HEK293T (cell line): ENCODE data around the gene FAM120B.
A peak's percentile ranks its signal among the peaks of the same experiment; 100 is the strongest.

Experiments used
- CTCF ChIA-PET: fragments of 350-600 bp; formaldehyde crosslinking; extraction: SDS; loops from one replicate; lab custom pipeline; 2021; ENCODE audit warnings: antibody characterized with exemption, inconsistent platforms; lab: Yijun Ruan, JAX
- POLR2A ChIA-PET: fragments of 350-600 bp; formaldehyde crosslinking; extraction: SDS; loops from one replicate; lab custom pipeline; 2020; ENCODE audit warnings: antibody characterized with exemption, inconsistent platforms; lab: Yijun Ruan, JAX
- DNase-seq: peaks from one replicate; pipeline ENCODE4 v3.0.0; 2012; ENCODE audit warnings: mixed read lengths; ENCODE audit errors: extremely low spot score
- ARNT ChIP-seq: fragments of 450-650 bp; IDR thresholded peaks from 2 replicates; pipeline ENCODE4 v1.6.1; 2017; ENCODE audit warnings: mild to moderate bottlenecking
- BHLHE40 ChIP-seq: fragments of 450-650 bp; IDR thresholded peaks from 2 replicates; pipeline ENCODE4 v1.6.1; 2016; ENCODE audit warnings: mild to moderate bottlenecking, moderate library complexity, borderline replicate concordance
- CTBP1 ChIP-seq: fragments of 450-650 bp; IDR thresholded peaks from 2 replicates; pipeline ENCODE4 v1.6.1; 2016; ENCODE audit warnings: borderline replicate concordance
- ELF4 ChIP-seq: fragments of 450-650 bp; IDR thresholded peaks from 2 replicates; pipeline ENCODE4 v1.6.1; 2017; ENCODE audit warnings: antibody characterized with exemption
- FOXA1 ChIP-seq: fragments of 450-650 bp; IDR thresholded peaks from 2 replicates; pipeline ENCODE4 v1.6.1; 2016; ENCODE audit warnings: mild to moderate bottlenecking
- FOXK2 ChIP-seq: fragments of 450-650 bp; IDR thresholded peaks from 2 replicates; pipeline ENCODE4 v1.6.1; 2016; ENCODE audit warnings: mild to moderate bottlenecking
- FOXM1 ChIP-seq: fragments of 450-650 bp; IDR thresholded peaks from 2 replicates; pipeline ENCODE4 v1.6.1; 2017; ENCODE audit warnings: mild to moderate bottlenecking, borderline replicate concordance
- HDGF ChIP-seq: fragments of 450-650 bp; IDR thresholded peaks from 2 replicates; pipeline ENCODE4 v1.6.1; 2017; ENCODE audit warnings: antibody characterized with exemption, borderline replicate concordance
- L3MBTL2 ChIP-seq: fragments of 450-650 bp; conservative IDR thresholded peaks from 2 replicates; pipeline ENCODE4 v1.6.1; 2016; ENCODE audit warnings: mild to moderate bottlenecking
- LEF1 ChIP-seq: fragments of 450-650 bp; IDR thresholded peaks from 2 replicates; pipeline ENCODE4 v1.6.1; 2017; ENCODE audit warnings: mild to moderate bottlenecking, borderline replicate concordance
- NFRKB ChIP-seq: fragments of 450-650 bp; IDR thresholded peaks from 2 replicates; pipeline ENCODE4 v1.6.1; 2016; ENCODE audit warnings: mild to moderate bottlenecking, moderate library complexity
- PKNOX1 ChIP-seq: fragments of 450-650 bp; IDR thresholded peaks from 2 replicates; pipeline ENCODE4 v1.6.1; 2016
- SP1 ChIP-seq: fragments of 450-650 bp; IDR thresholded peaks from 2 replicates; pipeline ENCODE4 v1.6.1; 2017
- SUZ12 ChIP-seq: fragments of 450-650 bp; IDR thresholded peaks from 2 replicates; pipeline ENCODE4 v1.6.1; 2016; ENCODE audit warnings: mild to moderate bottlenecking
- TARDBP ChIP-seq: fragments of 450-650 bp; IDR thresholded peaks from 2 replicates; pipeline ENCODE4 v1.6.1; 2016
- ZNF384 ChIP-seq: fragments of 450-650 bp; IDR thresholded peaks from 2 replicates; pipeline ENCODE4 v1.6.1; 2016

Gene FAM120B

GRCh38 chr6:170450916-170451761 is 144.6 kb downstream of the FAM120B start:
- DNase-seq: no peak
- ChIA-PET POLR2A (no interaction called here), CTCF (no interaction called here)
- TF ChIP-seq CTBP1 (no peak), HDGF (no peak), L3MBTL2 (no peak), FOXM1 (no peak), FOXK2 (no peak), SP1 (no peak), ARNT (no peak), NFRKB (no peak)

- DNase-seq: no peak
- CTCF ChIA-PET: no interaction called here
- POLR2A ChIA-PET: no interaction called here
- TF ChIP-seq LEF1 (no peak), ARNT (no peak), FOXK2 (no peak), PKNOX1 (no peak), ZNF384 (no peak), TARDBP (no peak), BHLHE40 (no peak), ELF4 (no peak), CTBP1 (no peak), FOXA1 (no peak), HDGF (no peak), NFRKB (no peak), FOXM1 (no peak), L3MBTL2 (no peak), SP1 (no peak)
Measured at GRCh38 chr6:170451762-170452651, 145.4 kb downstream of the FAM120B start.

- no peak for TF ChIP-seq FOXA1
- TF ChIP-seq TARDBP: 0 out of 2 replicates have a peak, but pooled peaks have one; percentile 50
- no peak for DNase-seq
- CTCF ChIA-PET: interaction anchor here (0.5 kb wide), 1 partner anchor 586 kb away, joined by 3 read pairs; no protein-coding TSS in a partner anchor
- POLR2A ChIA-PET: no interaction called here
Measured at GRCh38 chr6:170452767-170453545, 146.4 kb downstream of the FAM120B start.

GRCh38 chr6:170453586-170454511 is 147.3 kb downstream of the FAM120B start:
- POLR2A ChIA-PET: no interaction called here

More at GRCh38 chr6:170453586-170454511, 147.3 kb downstream of the FAM120B start:
- DNase-seq: no peak
- TF ChIP-seq NFRKB (no peak), FOXM1 (no peak), BHLHE40 (no peak), SUZ12 (no peak), PKNOX1 (no peak), CTBP1 (no peak), ARNT (no peak), L3MBTL2 (no peak), SP1 (no peak), ELF4 (no peak), FOXA1 (no peak)
- CTCF ChIA-PET: no interaction called here
